ENCODE measurements around the gene TSHR.

Gene TSHR

DNA sequence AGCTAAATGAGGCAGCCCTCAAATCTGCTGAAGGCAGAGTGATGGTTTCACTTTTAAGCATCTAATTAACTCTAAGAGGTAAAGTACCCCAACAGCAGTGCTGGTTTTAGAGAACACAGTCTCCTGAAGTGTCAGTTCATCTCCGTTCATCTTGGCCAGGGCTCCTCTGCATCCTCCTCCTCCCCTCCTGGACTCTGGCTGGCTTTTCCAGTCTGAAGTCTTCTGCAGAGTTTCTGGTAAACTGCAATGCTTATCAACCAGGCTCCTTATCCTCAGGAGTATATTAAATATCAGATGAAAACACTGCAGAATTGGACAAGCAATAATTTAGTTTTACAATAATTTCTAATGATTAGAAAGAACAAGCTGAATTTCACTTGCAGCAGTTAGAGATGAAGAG is 150.0 kb downstream of the TSHR start:
- no peak for TF ChIP-seq ISL1 (CRISPR knock-in tag; IDR thresholded peaks at IDR 0.05)
- TF ChIP-seq OSR1 (CRISPR knock-in tag; IDR thresholded peaks at IDR 0.05), result no peak
- no peak for TF ChIP-seq SNAI2 (CRISPR knock-in tag; IDR thresholded peaks at IDR 0.05)
- no peak for TF ChIP-seq CREB5 (CRISPR knock-in tag; IDR thresholded peaks at IDR 0.05; ENCODE audit: low read depth)
- TF ChIP-seq, protein P1, sequence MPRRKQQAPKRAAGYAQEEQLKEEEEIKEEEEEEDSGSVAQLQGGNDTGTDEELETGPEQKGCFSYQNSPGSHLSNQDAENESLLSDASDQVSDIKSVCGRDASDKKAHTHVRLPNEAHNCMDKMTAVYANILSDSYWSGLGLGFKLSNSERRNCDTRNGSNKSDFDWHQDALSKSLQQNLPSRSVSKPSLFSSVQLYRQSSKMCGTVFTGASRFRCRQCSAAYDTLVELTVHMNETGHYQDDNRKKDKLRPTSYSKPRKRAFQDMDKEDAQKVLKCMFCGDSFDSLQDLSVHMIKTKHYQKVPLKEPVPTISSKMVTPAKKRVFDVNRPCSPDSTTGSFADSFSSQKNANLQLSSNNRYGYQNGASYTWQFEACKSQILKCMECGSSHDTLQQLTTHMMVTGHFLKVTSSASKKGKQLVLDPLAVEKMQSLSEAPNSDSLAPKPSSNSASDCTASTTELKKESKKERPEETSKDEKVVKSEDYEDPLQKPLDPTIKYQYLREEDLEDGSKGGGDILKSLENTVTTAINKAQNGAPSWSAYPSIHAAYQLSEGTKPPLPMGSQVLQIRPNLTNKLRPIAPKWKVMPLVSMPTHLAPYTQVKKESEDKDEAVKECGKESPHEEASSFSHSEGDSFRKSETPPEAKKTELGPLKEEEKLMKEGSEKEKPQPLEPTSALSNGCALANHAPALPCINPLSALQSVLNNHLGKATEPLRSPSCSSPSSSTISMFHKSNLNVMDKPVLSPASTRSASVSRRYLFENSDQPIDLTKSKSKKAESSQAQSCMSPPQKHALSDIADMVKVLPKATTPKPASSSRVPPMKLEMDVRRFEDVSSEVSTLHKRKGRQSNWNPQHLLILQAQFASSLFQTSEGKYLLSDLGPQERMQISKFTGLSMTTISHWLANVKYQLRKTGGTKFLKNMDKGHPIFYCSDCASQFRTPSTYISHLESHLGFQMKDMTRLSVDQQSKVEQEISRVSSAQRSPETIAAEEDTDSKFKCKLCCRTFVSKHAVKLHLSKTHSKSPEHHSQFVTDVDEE (CRISPR knock-in tag; IDR thresholded peaks at IDR 0.05), result no peak
- TF ChIP-seq TOX (CRISPR knock-in tag; IDR thresholded peaks at IDR 0.05; ENCODE audit: borderline replicate concordance), result no peak
- TF ChIP-seq ESRRG (CRISPR knock-in tag; IDR thresholded peaks at IDR 0.05), result no peak
- no peak for TF ChIP-seq TCF4 (CRISPR knock-in tag; IDR thresholded peaks at IDR 0.05; ENCODE audit: borderline replicate concordance)
- no peak for TF ChIP-seq PATZ1 (CRISPR knock-in tag; IDR thresholded peaks at IDR 0.05; ENCODE audit: borderline replicate concordance)
- TF ChIP-seq CSDC2 (CRISPR knock-in tag; IDR thresholded peaks at IDR 0.05), result no peak
- no peak for TF ChIP-seq ZNF70 (CRISPR knock-in tag; IDR thresholded peaks at IDR 0.05)
- TF ChIP-seq ZNF8 (CRISPR knock-in tag; IDR thresholded peaks at IDR 0.05), result no peak
- no peak for TF ChIP-seq BACH2 (CRISPR knock-in tag; IDR thresholded peaks at IDR 0.05; ENCODE audit: borderline replicate concordance)
- no peak for TF ChIP-seq PPARA (CRISPR knock-in tag; IDR thresholded peaks at IDR 0.05; ENCODE audit: borderline replicate concordance)
- no peak for TF ChIP-seq ARNTL (CRISPR knock-in tag; IDR thresholded peaks at IDR 0.05; ENCODE audit: borderline replicate concordance, low read depth)
- TF ChIP-seq ZC3H10 (CRISPR knock-in tag; IDR thresholded peaks at IDR 0.05), result no peak
- no peak for ATAC-seq

DNA sequence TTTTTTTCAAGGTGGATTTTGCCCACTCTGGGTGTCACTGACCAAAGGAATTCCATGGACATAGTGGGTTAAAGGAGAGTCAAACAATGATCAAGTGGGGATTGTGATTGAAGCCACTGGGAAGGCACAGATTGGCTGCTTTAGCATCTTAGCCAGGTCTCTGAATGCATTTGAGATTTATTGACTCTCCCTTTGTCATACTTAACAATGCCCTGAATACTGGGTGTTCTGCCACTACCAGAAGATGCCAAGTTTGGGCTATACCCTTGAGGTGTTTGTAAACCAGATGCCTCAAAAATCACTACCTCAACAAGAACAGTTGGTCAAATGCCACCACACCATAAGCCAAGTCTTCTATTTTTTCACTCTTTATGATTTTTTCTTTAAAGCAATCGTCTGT is 150.5 kb downstream of the TSHR start:
- no peak for ATAC-seq
- no peak for TF ChIP-seq BACH2 (CRISPR knock-in tag; IDR thresholded peaks at IDR 0.05; ENCODE audit: borderline replicate concordance)
- TF ChIP-seq CSDC2 (CRISPR knock-in tag; IDR thresholded peaks at IDR 0.05), result no peak

GRCh38 chr14:81110186-81110585 is 154.8 kb downstream of the TSHR start:
- ATAC-seq, result no peak
- TF ChIP-seq BACH2 (CRISPR knock-in tag; IDR thresholded peaks at IDR 0.05; ENCODE audit: borderline replicate concordance) (no peak), ISL1 (CRISPR knock-in tag; IDR thresholded peaks at IDR 0.05) (no peak), TOX (CRISPR knock-in tag; IDR thresholded peaks at IDR 0.05; ENCODE audit: borderline replicate concordance) (no peak), ZFP3 (CRISPR knock-in tag; IDR thresholded peaks at IDR 0.05) (no peak), OSR1 (CRISPR knock-in tag; IDR thresholded peaks at IDR 0.05) (no peak), CREB5 (CRISPR knock-in tag; IDR thresholded peaks at IDR 0.05; ENCODE audit: low read depth) (no peak), TCF4 (CRISPR knock-in tag; IDR thresholded peaks at IDR 0.05; ENCODE audit: borderline replicate concordance) (no peak), SNAI2 (CRISPR knock-in tag; IDR thresholded peaks at IDR 0.05) (no peak), ESRRG (CRISPR knock-in tag; IDR thresholded peaks at IDR 0.05) (no peak), ARNTL (CRISPR knock-in tag; IDR thresholded peaks at IDR 0.05; ENCODE audit: borderline replicate concordance, low read depth) (no peak)
- TF ChIP-seq, protein P2, sequence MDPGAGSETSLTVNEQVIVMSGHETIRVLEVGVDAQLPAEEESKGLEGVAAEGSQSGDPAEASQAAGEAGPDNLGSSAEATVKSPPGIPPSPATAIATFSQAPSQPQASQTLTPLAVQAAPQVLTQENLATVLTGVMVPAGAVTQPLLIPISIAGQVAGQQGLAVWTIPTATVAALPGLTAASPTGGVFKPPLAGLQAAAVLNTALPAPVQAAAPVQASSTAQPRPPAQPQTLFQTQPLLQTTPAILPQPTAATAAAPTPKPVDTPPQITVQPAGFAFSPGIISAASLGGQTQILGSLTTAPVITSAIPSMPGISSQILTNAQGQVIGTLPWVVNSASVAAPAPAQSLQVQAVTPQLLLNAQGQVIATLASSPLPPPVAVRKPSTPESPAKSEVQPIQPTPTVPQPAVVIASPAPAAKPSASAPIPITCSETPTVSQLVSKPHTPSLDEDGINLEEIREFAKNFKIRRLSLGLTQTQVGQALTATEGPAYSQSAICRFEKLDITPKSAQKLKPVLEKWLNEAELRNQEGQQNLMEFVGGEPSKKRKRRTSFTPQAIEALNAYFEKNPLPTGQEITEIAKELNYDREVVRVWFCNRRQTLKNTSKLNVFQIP (CRISPR knock-in tag; IDR thresholded peaks at IDR 0.05; ENCODE audit: borderline replicate concordance, low read depth), result no peak
- TF ChIP-seq, protein P3, sequence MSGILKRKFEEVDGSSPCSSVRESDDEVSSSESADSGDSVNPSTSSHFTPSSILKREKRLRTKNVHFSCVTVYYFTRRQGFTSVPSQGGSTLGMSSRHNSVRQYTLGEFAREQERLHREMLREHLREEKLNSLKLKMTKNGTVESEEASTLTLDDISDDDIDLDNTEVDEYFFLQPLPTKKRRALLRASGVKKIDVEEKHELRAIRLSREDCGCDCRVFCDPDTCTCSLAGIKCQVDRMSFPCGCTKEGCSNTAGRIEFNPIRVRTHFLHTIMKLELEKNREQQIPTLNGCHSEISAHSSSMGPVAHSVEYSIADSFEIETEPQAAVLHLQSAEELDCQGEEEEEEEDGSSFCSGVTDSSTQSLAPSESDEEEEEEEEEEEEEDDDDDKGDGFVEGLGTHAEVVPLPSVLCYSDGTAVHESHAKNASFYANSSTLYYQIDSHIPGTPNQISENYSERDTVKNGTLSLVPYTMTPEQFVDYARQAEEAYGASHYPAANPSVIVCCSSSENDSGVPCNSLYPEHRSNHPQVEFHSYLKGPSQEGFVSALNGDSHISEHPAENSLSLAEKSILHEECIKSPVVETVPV (CRISPR knock-in tag; IDR thresholded peaks at IDR 0.05), result no peak

Measured in SK-N-SH treated with all-trans-retinoic acid at 6 μM for 48 hours (cell line).